GM18507 (cell line): Measurements from ENCODE around the gene OR51L1.

ENCODE experiments used
- DNase-seq: peaks from one replicate; pipeline ENCODE4 v3.0.0; 2011; ENCODE audit warnings: low read depth; ENCODE audit not compliant: insufficient read length; ENCODE audit errors: extremely low spot score
- FAIRE-seq: peaks from 2 replicates; lab custom pipeline; 2011; peaks lifted over from hg19 to GRCh38; lab: Jason Lieb, UNC

OR51L1 gene

GRCh38 chr11:5043380-5043779, 48.7 kb downstream of the OR51L1 start:
- no peak for FAIRE-seq

GRCh38 chr11:5046226-5046625, 51.6 kb downstream of the OR51L1 start, which contains the start of gene OR52J3:
OR52J3 (plus strand) TSS chr11:5046526; CDS start chr11:5046526, 0 bp downstream.
- DNase-seq (no peak), FAIRE-seq (no peak)

More at GRCh38 chr11:5043380-5043779, 48.7 kb downstream of the OR51L1 start:
- no peak for DNase-seq

- FAIRE-seq (no peak), DNase-seq (no peak)
Observed at GRCh38 chr11:5046754-5047330, 52.2 kb downstream of the OR51L1 start.
